HK-2 (cell line): ENCODE measurements around the gene ADGRG4.
"Not testable (repeated sequence)": the region's sequence is repeated elsewhere in the genome, so short reads cannot be mapped to it uniquely, and the experiment has no call there.

Experiments
- DNase-seq: peaks from one replicate; pipeline ENCODE4 v3.0.0-alpha.2; 2018; ENCODE audit not compliant: unreplicated experiment

ADGRG4 gene

GRCh38 chrX:136387951-136388502, 87.3 kb downstream of the ADGRG4 start:
- no peak for DNase-seq

- DNase-seq, result no peak
Measured at GRCh38 chrX:136390921-136391320, 90.2 kb downstream of the ADGRG4 start.

GRCh38 chrX:136395271-136395670, 94.5 kb downstream of the ADGRG4 start:
- DNase-seq, result no peak

GRCh38 chrX:136397001-136397400, 96.2 kb downstream of the ADGRG4 start:
- DNase-seq, result no peak

GRCh38 chrX:136405126-136405525, 104.4 kb downstream of the ADGRG4 start:
- DNase-seq, result no peak

- DNase-seq, result no peak
Measured at GRCh38 chrX:136417806-136418205, 117.0 kb downstream of the ADGRG4 start.

GRCh38 chrX:136421338-136421737, 120.6 kb downstream of the ADGRG4 start:
- no peak for DNase-seq

GRCh38 chrX:136423724-136424123, 123.0 kb downstream of the ADGRG4 start:
- no peak for DNase-seq

GRCh38 chrX:136425996-136426395, 125.2 kb downstream of the ADGRG4 start:
- no peak for DNase-seq

- DNase-seq, result no peak
Measured at GRCh38 chrX:136431625-136432024, 130.9 kb downstream of the ADGRG4 start.

- no peak for DNase-seq
Measured at GRCh38 chrX:136437774-136438173, 137.0 kb downstream of the ADGRG4 start.

GRCh38 chrX:136438192-136438591, 137.4 kb downstream of the ADGRG4 start:
- DNase-seq, result no peak

GRCh38 chrX:136445674-136446073, 144.9 kb downstream of the ADGRG4 start:
- DNase-seq, result not testable (repeated sequence)

- no peak for DNase-seq
Measured at GRCh38 chrX:136446208-136446607, 145.4 kb downstream of the ADGRG4 start.

GRCh38 chrX:136447308-136447707, 146.5 kb downstream of the ADGRG4 start:
- no peak for DNase-seq

GRCh38 chrX:136447968-136448367, 147.2 kb downstream of the ADGRG4 start:
- no peak for DNase-seq

GRCh38 chrX:136450050-136450830, 149.5 kb downstream of the ADGRG4 start:
- DNase-seq, result no peak

- DNase-seq, result no peak
Measured at GRCh38 chrX:136452614-136453013, 151.9 kb downstream of the ADGRG4 start.

- DNase-seq, result no peak
Measured at GRCh38 chrX:136453114-136453513, 152.4 kb downstream of the ADGRG4 start.

- no peak for DNase-seq
Measured at GRCh38 chrX:136453771-136454170, 153.0 kb downstream of the ADGRG4 start.

- no peak for DNase-seq
Measured at GRCh38 chrX:136456133-136456532, 155.4 kb downstream of the ADGRG4 start.

- DNase-seq, result no peak
Measured at GRCh38 chrX:136457303-136457917, 156.6 kb downstream of the ADGRG4 start.

- DNase-seq, result no peak
Measured at GRCh38 chrX:136464589-136464988, 163.8 kb downstream of the ADGRG4 start.
